CD4-positive, alpha-beta T cell treated with Interleukin-6 for 4 hours (primary cell): ENCODE measurements around the gene PTH1R.

Experiments
- DNase-seq: peaks from one replicate; pipeline ENCODE4 v3.0.0-alpha.2; 2020; ENCODE audit warnings: mixed read lengths

Gene PTH1R

DNA sequence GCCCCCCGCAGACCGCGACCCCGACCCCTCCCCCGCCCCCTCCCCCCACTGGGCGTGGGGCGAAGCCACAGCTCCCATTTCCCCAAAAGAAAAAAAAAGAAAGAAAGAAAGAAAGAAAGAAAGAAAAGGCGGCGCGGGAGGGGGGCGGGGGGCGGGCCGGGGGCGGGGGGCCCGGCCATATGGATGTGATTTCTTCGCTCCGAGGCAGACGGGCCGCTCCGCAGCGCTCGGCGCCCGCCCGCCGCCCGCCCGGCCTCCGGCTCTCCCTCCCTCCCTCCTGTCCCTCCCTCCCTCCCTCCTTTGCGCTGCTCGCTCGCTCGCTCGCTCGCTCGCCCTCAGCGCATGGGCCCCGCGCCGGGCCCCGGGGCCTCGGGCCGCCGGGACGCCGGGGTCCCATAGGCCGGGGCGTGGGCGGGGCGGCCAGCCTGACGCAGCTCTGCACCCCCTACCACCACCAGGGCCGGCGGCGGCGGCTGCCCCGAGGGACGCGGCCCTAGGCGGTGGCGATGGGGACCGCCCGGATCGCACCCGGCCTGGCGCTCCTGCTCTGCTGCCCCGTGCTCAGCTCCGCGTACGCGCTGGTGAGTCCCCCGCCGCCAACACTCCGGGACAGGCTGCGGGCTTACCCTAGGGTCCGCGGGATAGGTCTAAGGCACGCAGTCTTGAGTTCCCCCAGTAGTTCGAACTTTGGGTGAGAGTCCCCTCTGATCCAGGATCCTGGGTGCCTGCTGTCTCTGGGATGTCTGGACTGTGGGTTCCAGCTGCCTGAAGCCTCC lies 5.7 kb downstream of the PTH1R start:
- DNase-seq, result peak; percentile 20

DNA sequence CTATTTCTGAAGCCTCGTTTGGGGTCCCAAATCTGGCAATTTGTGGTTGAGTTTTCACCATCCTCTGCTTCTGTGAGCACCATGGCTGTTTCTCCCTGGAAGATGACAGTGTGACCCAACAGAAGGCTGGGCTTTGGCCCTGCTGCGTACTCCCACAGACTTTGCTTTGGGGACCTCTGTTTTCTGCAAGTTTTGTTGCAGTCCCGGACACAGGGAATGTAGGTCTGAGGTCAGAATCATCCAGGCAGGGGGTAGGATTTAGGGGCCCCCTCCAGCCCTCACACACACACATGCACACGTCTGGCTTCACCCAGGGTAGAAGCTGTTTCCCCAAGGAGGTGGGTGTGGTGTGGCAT lies 6.3 kb downstream of the PTH1R start:
- no peak for DNase-seq

DNA sequence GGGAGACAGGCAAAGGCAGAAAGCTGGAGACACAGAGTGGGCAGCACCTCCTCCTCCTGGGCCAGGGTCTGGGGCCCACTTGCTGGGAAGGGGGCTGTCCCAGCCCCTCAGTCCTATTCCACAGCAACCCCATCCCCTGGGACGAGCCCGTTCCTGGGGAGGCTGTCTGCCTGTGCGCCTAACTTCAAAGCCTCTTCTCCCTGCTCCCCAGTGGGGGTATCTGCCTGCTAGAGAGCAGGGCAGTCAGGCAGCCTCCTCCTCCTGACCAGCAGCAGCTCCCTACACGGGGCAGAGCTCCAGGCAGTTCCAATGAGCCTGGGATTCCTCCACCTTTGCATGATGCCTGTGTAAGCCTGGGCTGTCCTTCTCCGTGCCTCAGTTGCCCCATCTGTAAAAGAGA lies 6.9 kb downstream of the PTH1R start:
- no peak for DNase-seq

DNA sequence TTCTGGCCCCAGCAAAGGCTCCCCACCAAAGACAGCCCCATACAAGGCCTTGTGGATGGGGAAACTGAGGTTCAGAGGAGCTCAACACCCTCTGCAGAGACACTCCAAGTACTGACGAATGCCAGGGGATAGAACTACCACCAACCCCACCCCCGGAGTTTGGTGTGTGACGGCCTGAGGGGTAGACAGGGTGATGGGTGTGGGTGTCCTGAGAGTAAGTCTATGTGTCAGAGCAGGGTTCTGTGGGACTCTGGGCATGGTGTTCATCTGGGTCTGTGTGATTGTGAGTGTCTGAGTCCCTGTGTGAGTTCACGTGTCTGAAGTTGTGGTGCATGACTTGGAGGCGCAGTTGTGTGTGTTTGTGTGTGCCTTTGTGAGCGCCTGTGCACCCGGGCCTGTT lies 7.4 kb downstream of the PTH1R start:
- DNase-seq, result no peak

DNA sequence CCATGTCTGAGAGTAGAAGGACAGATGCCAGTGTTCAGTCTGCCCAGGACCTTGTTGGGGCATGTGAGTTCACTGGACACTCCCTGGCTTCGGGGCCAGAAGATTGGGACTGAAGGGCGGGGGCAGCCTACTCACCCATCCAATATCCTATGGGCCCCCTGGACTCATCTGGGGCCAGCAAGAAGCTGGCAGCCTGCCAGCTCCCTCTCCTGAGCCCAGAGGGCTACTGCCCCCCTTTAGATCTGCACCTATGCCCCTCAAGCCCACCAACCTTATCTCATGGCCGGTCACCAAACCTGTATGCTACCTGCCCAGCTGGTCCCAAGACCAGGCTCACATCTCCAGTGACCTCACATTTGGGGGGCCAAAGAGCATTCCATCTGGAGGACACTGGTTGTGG lies 8.1 kb downstream of the PTH1R start:
- DNase-seq, result no peak

DNA sequence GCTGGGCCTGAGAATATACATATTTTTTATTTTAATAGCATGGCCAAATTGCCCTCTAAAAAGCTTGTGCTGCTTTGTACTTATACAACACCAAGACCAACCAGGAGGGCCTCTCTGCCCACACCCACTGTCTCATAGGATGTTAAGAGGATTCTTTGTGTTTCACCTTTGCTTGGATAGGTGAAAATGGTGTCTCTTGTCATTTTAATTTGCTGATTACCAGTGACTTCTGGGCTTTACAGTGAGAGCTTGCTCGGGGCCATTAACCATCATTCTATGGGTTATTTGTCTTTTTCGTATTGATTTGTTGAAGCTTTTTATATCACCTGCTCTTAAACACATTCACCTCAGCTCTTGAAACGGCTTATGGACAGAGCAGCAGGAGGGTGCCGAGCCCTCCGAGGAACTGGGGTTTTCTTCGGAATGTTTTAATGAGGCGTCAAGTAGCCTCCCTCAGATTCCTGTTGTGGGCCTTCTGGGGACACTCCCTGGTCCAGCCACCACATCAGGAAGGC lies 10.5 kb downstream of the PTH1R start:
- no peak for DNase-seq

DNA sequence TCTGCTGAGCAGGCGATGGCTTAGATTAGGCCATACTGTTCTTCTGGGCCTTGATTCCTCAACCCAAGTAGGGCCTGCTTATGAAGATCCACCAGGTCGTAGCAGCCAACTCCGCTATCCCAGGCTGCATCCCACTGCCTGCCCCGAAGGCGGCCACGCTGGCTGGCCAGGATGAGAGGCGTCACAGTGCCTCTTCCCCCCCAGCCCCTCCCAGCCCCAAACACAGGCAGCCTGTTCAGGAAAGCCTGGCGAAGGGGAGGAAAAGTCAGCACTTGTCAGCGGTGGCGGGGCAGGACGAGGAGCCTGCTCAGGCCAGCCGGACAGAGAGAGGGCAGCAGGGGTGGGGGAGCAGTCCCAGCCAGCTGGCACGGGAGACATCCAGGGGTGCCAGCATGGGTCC lies 11.2 kb downstream of the PTH1R start:
- no peak for DNase-seq

DNA sequence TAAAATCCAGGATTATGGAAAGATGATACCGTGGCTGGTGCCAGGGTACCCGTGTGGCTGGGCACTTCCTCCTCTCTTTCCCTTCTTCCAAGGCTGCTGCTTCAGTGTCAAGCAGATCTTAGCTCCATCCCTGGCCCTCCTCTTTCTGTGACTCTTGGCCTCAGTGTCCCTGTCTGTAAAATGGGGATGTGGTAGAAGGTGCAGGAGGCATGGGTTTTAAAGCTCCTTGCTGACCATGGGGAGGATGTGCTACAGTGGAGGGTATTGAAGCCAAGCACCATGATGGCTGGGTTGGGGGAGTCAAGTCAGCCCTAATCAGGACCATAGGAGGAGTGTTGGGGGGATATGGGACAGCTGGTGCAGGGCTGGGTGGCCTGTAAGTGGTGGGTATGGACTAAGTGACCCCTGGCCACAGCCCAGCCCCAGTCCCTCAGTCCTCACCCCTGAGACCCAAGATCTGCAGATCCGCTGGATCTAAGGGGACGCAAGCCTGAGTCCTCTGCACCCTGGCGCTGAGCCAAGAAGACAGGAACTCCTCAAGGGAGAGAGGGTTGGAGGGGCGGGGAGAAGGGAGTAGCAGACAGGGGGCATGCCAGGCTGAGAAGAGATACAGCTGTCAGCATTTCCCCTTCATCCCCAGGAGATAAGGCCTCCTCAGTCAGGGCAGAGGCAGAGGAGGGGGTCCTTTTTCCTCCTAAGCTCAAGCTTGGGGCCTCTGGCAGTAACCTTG lies 12.0 kb downstream of the PTH1R start:
- DNase-seq, result no peak

GRCh38 chr3:46890132-46890531 lies 12.6 kb downstream of the PTH1R start:
- DNase-seq, result no peak

DNA sequence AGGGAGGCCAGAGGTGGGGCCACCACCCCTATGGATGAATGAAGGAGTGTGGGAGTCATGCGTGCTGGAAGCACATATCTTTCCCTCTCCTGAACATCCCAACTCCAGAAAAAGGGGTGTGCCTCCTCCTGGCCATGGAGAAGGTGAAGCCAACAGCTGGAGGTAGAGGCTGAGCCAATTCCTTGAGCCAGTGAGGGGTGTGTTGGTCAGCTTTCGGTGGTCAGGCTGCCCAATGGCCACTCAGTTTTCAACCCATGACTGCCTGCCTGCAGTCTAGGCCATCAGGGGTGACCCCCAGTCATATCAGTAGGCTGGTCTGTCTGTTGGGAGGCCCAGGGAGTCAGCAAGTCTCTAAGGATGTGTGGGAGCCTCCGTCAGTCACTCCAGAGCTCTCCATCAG lies 13.6 kb downstream of the PTH1R start:
- DNase-seq, result no peak

- DNase-seq, result no peak
Measured at GRCh38 chr3:46892285-46893145, 15.0 kb downstream of the PTH1R start.

- DNase-seq, result no peak
Measured at GRCh38 chr3:46893146-46893748, 15.7 kb downstream of the PTH1R start.

DNA sequence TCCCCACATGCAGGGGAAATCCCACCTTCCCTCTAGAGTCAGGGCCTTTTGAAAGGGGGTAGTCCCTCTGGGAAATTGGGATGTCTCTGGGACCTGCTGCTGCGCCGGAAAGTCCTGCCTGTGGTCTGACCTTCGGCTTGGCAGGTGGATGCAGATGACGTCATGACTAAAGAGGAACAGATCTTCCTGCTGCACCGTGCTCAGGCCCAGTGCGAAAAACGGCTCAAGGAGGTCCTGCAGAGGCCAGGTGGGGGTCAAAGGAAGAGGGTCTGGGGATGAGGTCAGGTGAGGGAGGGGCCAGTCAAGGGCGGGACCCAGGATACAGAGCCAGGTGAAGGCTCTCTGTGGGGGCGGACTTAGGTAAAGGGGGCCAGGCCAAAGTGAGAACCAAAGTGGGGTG lies 16.2 kb downstream of the PTH1R start:
- no peak for DNase-seq

DNA sequence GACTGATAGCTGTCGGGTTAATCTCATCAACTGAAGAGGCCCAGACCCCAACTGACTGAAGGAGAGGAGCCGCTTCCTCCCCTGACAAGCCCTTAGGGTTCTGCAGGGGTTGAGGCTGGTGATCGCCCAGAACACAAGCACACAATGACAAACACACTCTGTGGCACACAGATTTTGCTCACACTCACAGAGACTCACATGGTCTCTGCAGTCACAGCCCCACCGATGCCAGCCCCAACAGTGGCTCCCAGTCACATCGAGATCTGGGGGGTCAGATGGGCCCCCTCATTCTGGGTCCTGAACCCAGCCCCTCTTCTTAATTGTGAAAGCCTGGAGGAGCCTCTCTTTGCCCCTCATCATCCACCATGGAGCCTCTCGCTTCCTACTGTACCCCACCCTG lies 16.7 kb downstream of the PTH1R start:
- no peak for DNase-seq

- DNase-seq, result peak; percentile 84
Measured at GRCh38 chr3:46895204-46895660, 17.7 kb downstream of the PTH1R start.

DNA sequence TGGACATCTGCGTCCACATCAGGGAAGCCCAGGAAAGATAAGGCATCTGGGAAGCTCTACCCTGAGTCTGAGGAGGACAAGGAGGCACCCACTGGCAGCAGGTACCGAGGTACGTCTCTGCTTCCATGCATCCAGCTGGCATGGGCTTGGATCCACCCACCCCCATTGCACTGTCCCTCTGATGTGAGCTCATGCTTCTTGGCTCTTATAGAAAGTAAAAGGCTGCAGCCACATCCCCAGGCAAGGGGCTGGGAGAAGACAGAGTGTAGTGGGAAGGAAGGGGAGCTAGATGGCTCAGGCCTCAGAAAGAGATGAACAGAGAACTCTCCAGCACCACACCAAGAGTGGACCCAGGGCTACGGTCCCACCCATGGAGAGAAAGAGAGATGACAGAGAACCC lies 18.2 kb downstream of the PTH1R start:
- DNase-seq, result no peak

DNA sequence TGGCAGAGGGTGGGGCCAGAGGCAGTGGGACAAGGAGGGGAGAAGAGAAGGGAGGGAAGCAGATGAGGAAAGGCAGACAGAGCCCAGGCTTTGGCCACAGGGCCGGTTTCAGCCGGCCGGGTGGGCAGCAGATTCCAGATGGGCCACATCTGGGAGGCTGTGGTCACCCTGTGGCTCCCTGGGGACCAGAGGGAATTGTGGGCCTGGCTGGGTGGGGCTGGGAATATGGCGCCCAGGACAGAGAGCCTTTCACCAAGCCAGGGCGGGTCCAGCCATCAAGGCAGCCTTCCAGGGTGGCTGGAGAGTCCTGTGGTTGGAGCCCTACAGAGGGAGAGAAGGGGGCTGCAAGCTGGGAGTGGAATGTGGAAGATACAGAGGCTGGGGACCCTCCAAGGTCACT lies 18.9 kb downstream of the PTH1R start:
- DNase-seq, result no peak

DNA sequence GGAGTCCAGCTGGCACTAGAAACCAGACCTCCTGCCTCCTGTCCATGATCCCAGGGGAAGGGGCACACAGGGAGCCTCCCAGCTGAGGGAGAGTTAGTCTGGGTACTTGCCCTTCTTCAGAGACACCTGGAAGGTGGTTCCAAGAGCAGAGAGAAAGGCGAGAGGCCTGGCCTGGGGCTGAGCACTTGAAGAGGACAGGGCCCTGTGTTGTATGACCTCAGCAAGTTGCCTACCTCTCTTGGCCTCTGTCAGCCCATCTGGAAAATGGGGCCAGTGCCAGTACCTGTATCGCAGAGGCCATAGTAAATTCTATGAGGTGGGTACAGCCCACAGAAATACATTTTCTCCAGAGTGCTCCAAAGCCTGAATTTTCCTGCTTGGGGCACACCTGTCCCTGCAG lies 19.5 kb downstream of the PTH1R start:
- no peak for DNase-seq

DNA sequence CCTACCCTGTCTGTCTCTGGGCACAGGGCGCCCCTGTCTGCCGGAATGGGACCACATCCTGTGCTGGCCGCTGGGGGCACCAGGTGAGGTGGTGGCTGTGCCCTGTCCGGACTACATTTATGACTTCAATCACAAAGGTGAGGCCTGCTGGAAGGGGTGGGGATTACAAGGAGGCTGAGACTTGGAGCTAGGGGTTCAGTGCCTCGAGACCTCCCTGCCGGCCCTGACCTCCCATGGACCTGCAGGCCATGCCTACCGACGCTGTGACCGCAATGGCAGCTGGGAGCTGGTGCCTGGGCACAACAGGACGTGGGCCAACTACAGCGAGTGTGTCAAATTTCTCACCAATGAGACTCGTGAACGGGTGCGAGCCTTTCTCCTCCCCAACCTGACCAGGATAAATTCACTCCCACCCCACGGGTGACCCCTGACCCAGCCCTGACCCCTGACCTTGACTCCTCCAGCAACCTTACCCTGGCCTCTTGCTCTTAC lies 20.4 kb downstream of the PTH1R start:
- DNase-seq, result no peak

- DNase-seq, result no peak
Measured at GRCh38 chr3:46898321-46899150, 21.0 kb downstream of the PTH1R start.

- DNase-seq, result no peak
Measured at GRCh38 chr3:46899151-46900006, 21.9 kb downstream of the PTH1R start.
